Measurements from ENCODE around the gene PMFBP1.

PMFBP1 gene

DNA sequence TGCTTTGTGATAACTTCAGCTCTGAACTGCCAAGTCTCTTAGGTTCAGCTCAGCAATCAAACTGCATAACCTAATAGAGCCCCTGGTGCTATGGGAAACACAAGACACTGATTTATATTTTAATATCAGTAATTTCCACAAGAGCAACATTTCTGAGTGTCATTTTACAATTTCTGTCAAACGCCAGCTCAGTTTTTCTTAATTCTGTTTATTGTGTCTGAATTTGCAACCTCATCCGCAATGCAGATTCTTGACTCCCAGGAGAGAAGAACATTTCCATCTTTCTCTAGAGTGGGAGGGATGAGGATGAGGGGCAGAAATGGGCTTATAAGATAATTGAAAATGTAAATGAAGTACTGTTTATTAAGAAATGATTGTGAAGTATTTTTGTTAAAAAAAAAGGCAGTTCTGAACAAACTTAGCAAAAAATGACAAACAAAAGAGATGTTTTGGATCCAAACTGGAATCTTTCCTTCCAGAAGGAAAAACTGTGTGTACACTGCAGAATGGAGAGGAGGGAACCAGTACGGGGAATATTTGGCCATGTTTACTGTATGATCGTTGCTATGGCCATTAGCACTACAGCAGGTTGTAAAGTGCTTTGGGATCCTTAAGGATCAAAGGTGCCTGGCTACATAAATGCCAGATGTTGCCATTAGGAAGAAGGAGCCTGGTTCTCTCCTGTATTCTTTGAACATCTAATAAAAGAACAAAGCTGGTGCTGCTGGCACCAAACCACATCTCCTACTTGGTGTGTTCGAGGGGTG is 7.4 kb upstream of the PMFBP1 start:
- no peak for DNase-seq

DNA sequence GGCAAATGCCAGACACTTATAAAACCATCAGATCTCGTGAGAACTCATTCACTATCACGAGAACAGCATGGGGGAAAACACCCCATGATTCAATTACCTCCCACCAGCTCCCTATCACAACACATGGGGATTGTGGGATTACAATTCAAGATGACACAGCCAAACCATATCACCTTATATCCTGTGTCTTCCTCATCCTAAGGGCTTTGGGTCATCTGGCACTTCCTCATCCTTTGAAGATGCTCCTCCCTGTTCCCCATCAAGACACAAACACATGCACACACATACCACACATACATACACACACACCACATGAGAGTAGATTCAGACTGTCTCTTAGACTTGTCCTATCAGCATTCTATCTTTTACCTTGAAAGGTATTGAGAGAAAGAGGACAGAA is 2.8 kb upstream of the PMFBP1 start:
- DNase-seq = no peak

DNA sequence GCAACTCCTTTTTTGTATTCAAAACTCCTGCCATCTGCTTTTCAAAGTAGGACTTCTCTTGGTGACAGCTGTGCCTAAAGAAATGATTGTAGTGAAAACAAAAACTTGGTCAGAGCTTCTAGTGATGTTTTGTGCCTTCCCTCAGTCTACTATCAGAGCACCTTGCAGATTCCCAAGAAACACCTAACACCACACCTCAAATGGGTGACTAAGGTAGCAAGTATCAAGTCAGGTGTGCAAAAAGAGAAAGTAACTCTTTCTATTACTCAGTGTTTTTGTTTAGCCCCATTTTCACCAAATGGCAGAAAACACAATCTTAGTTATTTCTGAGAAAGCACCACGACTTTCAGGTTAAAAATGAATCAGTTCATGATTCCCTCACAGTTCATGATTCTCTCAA is 2.0 kb upstream of the PMFBP1 start:
- DNase-seq = no peak

DNA sequence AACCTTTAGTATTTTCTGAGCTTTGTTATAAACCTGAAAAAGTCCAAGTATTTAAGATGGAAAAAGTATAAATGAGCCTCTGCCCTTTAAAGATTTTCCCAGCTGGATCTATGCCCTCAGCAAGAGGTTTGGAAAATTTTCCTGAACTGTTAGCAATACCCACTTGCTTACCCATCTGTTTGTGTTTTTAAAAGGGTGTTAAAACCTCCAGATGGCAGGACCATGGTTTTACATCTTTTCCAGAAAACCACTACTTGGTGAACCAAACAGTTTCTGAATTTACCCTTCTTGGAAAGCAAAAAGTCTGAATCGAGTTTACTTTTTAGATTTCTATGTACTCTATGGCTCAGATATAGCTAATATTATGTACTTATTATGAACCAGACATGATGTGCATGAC is 719 bp downstream of the PMFBP1 start:
- no peak for DNase-seq

DNA sequence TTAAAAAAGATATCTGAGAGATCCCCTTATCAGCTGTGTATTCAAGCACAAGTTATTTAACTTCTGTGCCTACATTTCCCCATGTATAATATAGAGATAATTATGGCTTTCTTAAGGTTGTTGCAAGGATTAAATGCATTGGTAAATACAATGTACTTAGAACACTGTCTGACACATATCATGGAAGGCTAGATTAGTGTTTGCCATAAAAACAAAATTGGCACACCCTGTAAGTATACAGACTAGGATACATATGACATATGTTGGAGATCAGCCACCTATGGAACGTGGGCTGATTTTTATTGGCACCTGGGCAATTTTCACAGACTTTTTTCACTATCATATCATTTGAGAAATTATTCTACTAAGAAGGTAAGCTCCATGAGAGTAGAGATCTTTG is 2.2 kb downstream of the PMFBP1 start:
- no peak for DNase-seq

DNA sequence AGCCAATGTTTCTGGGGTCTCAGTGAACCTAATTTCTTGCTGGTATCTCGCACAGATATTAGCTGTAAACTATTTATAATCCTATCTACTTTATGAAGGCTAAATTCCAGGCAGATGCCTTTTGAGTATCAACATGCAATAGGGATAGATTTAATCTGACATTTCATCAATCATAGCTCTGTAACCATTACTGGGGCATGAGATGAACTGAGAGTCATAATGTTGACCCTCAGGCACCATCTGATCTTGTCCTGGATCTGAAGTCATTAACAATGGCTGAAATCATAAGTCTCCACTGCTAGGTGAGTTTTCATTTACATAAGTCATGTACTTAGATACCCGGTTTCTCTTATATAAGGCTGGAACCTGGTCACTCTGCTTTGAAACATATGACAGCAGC is 3.6 kb downstream of the PMFBP1 start:
- no peak for DNase-seq

DNA sequence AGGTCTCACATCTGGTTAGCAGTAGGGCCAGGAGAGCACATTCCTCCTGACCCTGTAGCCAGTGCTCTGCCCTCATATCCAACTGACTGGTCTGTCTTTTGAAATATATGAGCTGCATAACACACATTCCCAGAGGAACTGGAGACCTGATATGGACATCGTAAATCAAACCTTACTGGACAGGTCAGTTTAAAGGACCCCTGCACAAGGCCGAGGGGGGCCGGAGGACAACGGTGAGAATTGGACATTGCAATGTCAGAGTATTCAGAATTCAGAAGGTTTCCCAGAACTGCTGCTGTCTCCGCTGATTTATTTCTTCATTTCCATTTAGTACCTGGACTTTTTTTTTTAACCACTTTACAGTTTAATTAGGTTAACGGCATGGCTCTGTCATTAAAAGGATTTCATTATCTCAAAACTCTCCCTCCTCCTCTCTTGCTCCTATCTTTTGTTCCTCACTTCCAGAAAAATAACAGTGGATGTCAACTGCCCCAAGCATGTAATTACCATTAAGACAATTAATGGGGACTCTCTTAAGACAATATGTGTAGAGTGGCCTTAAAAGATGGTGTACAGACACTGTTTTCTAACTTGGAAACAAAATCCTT is 4.9 kb downstream of the PMFBP1 start:
- no peak for DNase-seq

DNA sequence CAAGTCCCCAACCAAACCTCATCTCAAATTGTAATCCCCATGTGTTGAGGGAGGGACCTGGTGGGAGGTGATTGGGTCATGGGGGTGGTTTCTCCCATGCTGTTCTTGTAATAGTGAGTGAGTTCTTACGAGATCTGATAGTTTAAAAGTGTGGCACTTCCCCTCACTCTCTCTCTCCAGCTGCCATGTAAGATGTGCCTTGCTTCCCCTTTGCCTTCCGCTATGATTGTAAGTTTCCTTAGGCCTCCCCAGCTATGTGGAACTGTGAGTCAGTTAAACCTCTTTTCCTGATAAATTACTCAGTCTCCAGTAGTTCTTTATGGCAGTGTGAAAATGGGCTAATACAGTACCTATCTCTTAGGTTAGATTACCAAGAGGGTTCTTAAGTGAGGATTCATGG is 5.8 kb downstream of the PMFBP1 start:
- no peak for DNase-seq

DNA sequence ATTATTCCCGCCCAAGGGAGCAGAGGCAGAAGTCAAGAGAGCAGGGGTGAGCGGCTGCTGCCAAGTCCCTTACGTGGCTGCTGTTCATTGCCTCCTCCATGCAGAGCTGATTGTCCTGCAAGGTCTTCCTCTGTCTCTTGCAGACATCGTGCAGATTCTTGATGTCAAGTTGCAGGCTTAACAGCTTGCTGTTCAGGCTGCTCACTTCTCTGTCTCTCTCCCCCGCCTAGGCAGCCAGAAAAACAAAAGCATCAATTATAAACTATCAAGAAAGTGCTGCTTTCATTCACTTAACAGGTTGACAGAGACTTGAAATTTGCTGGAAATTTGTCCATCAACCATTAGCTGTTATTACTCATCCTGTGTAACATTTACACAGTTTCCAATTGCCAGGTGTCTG is 7.3 kb downstream of the PMFBP1 start:
- no peak for DNase-seq

DNA sequence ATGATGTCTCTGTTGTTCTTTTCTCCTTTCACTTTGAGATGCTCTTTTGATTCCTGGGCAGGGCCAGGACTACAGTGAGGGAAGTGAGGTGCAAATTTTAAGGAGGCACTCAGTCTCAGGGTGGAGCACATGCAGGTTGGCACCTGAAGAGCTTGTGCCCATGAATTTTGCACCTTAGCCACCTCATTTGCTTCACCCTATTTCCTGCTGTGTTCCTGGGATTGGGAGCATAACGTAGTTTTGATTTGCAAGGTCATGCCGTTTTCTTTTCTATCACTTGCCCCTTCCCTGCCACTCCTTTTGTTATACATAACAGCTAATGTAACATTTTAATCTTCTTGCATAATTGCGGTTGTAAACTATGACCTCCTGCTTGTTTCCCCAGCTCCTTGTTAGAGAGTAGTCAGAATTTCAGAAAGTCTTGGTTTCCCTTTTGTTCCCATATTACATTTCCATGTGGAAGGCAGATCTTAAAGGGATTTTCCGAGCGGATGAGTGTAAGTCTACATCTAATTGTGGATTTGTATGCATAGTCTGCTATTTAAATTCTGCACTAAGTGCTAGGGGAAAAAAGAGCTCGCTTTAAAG is 9.8 kb downstream of the PMFBP1 start:
- DNase-seq = no peak

DNA sequence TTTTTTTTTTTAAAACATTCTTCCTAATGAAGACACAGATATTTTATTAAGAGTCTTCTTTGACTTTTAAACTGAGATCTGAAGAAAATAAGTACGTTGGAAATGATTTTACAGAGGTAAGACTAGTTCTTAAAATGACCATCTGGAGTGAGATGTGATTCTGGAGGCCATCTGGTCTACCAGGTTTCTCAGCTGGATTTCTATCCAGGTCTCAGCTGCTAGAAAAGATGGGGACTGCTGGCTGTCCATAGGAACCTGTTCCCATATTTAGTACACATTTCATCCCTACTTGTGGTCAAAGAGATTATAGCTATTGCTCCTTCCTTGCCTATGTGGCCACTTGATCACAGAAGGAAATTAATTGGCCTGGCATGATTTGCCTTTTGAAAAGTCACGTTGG is 12.2 kb downstream of the PMFBP1 start:
- no peak for DNase-seq

DNA sequence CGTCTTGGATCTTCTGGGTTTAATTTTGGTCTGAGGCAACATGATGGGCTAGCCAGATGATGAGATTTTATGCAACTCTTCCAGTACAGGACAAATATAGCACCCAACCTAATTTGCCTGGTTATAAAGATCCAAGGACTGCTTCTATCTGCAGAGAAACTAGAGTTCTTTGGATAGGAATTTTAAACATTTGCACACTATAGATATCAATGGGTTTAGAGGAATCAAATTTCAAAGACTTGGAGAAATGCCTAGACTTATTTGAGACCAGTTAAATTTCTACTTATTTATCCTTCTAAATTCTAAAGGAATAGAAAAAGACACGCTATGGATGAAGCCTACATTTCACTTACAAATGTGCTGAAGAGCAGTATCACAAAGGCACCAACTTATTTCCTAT is 12.6 kb downstream of the PMFBP1 start:
- DNase-seq = no peak

DNA sequence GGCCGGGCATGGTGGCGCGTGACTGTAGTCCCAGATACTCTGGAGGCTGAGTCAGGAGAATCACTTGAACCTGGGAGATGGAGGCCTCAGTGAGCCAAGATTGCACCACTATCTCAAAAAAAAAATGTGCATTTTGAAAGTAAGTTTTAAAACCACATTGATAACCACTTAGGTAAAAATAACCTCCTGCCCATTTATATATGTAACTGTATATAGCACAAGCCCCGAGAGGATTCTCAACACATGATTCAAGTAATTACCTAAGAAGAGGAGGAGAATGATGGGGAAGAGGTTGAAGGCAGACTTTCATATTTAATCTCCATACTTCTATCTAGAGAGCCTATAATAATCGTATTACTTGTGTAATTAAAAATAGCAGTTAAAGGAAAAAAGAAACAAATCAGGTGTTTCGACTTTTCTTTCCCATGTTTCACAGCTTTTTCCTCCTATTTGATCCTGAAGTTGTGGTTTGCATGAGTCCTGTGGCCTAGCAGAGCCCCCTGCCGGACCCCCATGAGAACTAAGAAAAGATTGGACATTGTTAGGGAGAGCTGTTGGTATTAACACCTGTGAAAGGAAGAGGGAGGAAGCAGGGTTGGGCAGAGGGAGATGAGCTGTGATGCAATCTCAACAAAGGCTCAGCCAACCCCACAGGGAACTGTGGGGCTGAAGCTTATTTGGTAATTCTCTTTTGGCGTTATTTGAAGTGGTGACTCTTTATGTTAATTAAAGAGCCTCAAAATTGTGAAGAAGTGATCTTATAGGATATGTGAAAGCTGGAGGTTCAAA is 22.1 kb downstream of the PMFBP1 start:
- no peak for DNase-seq

DNA sequence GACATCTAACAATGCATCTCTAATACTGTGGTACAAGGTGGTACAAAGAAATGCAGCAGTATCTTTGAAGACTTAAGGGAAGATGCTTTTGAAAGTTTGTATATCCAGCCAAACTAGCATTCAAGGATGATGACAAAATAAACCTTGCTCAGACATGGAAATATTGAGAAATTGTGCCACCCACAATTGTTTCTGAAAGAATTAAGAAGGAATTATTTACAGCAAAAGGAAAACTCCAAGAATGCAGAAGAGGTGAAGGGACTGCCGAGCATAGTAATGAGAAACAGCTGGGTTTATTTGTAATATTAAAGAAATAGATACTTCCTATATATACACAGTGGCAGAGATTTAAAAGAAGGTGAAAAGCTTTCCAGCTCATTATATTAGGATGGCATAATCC is 29.5 kb downstream of the PMFBP1 start:
- DNase-seq = no peak

DNA sequence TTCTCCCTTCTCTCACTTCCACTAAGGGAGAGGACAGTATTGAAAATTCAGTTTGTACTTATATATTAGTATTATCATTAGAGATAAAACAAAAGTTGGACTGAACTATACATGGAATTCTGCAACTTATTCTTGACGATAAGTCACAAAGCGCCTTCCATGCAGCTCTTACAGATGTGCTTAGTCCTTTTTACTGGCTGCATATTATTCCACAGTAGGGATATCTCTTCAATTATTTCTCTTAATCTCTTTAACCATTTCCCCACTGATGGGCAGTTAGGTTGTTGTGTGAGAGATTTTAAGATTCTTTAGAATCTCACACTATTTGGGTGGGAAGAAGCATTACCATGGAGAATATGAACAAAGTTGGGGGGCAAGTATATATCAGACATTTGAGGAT is 32.0 kb downstream of the PMFBP1 start:
- DNase-seq = no peak

DNA sequence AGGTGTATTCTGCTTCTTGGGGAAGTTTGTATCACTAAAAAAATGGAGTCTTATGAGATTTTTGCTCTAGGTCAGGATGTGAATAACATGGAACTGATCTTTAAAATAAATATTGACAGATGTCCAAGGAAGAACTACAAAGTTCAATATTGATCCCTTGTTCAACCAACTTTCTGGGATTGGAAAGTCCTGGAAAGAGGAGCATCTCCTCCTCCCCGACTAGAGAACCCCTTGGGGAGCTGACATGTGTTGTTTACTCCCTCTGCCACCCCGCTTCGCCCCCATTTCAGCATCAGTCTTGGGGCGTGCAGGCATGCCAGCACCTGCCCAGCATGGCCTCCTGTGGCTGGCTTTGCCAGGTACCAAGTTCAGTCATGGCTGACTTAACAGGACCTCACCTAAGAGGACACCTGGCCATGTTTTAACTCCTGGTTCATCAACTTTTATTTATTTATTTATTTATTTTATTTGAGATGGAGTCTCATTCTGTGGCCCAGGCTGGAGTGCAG is 33.8 kb downstream of the PMFBP1 start:
- DNase-seq = no peak

DNA sequence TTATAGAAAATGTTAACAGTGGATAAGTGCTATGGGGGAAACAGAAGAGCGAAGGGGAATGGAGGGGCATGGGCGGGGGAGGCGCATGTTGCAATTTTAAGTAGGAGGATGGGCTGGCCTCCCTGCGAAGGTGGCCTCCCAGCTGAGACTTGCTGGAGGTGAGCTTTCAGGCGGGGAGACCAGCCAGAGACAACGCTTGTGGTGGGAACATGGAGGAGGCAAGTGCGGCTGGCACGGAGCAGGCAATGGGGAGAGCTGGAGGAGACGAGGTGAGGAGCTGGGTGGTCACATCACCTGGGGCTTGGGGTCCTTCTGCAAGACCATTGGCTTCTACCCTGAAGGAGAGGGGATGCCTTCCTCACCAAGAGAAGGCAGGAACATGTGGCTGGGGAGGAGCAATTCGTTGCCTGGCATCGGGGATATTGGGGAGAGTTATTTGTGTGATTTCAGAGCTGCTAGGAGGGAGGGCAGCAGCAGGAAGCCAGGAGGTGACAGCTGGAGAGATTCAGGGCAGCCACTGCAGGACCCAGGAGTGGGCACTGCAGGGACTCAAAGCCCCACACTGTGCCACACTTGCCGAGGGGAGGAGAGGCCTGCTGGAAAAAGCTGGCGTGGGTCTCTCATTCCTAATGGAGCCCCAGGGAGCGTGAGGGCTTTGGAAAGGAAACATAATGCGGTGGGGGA is 34.4 kb downstream of the PMFBP1 start:
- no peak for DNase-seq

DNA sequence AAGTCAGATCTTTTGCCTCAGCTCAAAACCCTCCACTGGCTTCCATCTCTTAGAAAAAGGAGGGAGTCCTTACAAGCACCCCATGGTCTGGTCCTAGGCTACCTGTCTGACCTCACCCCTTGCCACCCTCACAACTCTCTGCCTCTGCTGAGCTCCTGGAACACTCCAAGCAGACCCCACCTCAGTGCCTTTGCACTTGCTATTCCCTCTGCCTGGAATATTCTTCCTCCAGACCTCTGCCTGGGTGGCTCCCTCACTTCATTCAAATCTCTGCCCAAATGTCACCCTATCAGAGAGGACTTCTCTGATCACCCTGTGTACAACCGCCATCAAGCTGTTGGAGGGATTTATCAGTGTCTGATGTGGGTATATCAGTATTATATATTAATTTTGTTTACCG is 37.4 kb downstream of the PMFBP1 start:
- DNase-seq = no peak

DNA sequence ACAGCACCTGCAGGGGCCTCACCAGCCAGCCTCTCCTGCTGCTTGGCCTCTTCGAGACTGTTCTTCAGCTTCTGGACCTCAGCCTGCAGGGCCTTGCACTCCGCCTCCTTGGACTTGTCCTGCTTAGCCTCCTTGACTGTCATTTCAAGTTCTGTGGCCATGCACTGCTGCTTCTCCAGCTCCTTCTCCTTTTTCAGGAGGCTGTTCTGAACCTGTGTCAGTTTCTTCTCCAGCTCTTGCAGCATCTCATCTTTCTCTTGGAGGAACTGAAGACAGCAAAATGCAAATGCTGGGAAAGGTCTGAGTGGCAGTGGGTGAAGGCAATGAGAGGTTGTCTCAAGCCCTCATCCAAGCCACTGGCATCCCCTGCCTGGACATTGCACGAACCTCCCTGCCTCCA is 39.2 kb downstream of the PMFBP1 start:
- DNase-seq = no peak

DNA sequence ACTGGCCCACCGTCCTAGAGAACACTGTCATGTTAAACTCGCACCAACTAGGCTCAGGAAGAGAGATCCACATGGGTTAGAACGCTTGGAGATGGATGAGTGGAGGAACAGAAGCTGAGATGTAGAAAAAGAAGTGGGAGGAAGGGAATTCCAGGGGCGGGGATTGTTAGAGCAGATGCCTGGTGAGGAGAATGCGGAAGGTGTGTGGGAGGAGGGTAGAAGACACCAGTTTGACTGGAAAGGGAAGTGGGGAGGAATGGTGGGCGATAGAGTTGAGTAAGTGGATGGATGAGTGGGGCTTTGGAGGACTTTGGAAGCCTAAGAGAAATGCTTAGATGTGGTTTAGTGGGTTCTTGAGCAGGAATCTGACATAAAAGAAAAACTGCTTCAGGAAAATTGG is 40.9 kb downstream of the PMFBP1 start:
- no peak for DNase-seq

DNA sequence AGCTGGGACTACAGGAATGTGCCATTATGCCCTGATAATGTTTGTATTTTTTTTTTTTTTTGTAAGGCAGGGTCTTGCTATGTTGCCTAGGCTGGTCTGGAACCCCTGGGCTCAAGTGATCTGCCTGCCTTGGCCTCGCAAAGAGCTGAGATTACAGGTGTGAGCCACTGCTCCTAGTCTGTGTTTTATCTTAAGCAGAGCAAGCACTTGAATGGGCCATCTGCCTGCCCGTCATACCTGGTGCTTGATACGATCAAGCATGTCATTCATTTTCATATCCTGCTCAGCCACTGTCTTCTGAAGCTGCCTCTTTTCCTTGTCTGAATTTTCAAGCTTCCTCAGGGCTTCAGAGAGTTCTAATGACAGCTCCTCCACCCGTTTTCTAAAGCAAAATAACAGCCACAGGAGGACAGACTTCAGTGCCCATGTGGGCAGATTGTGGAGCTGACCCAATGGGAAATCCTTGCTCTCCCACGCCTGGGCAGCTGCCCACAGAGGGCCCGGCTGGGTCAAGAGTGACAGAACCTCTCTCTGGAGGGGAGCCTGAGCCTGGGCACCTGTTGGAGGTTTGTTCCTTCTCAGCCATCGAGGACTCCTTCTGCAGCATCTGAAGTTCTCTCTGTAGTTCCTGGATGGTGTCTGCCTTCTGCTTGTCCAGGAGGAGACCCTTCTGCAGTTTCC is 41.8 kb downstream of the PMFBP1 start:
- no peak for DNase-seq

DNA sequence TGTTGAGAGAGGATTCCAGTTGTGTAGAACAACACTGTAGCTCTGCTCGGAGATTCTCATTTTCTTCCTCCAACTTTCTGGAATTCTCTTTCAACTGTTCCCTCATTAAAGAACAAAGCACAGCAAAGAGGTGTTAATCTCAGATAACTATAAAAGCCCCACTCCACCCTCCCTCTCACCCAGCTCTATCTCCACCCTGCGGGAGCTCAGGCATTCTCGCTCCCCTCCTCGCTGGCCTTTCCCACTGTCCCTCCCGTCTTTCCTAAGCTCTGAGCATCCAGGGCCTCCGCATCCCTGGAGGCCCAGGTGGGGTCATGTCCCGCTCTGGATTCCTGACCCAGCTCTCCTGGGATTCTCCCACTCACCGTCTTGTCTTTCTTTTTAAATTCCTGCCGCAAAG is 43.3 kb downstream of the PMFBP1 start:
- no peak for DNase-seq

DNA sequence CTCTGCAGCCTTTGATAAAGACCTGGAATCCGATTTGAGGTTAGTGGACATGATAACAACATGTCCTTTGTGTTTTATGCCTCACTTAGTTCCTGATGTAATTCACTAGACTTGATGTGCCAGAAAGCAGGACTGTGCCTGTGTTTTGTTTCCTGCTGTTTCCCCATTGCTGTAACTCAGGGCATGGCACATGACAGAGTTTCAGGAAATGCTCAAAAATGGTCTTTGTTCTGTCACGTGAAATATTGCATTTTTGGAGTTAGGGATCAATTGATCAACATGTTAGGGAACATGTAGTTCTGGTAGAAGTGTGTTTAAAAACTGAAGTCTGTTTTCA is 45.6 kb downstream of the PMFBP1 start:
- no peak for DNase-seq

Measured in stimulated activated naive CD4-positive, alpha-beta T cell (primary cell).